Measurements from ENCODE around the gene DOC2B. TPM values are rescaled to one million over a fixed set of nuclear protein-coding genes. Genes with fewer than 3 reads are reported as not detected.

The DOC2B gene
- total and polyA plus RNA-seq, 9 of the 15 experiments (the other 6 are each of a cell fraction or from before 2014, with no cell fraction given) = 0.02 TPM; not detected in 8

DNA sequence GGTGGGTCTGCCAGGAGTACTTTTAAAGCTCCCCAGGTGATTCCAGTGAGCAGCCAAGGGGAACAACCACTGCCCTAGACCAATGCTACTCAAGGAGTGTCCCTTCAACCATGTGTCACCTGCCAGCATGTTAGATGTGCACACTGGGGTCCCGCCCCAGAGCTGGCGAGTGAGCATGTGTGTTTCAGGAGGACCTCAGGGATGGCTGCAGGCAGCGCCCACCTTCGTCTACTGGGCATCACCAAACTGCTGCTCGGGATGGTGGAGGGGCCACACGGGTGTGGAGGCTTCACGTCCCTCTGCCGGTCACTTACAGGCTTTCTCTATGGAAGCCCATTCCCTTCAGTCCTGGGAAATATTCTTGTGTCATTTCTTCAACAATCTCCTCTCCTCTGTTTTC, 29.0 kb upstream of the DOC2B start:
- H3K4me3 ChIP-seq = no peak overlapping the region
- no peaks in the 10 kb centered on the region; the same call in 1 of the 2 replicates for H3K9me3 ChIP-seq (replicated peaks; ENCODE audit: control insufficient read depth, insufficient read depth, low read depth, low read length)
- CTCF ChIA-PET (ENCODE audit: low intra/inter-chr PET ratio) = no interaction called here
- H3K79me2 ChIP-seq (ENCODE audit: control insufficient read depth, insufficient read depth, low read length) = no peaks in the 10 kb centered on the region
- in situ Hi-C loops (cut with MboI) (no loop called here), intact Hi-C loops (cut with micrococcal nuclease) (no loop called here)
- no peak overlapping the region for H3K9ac ChIP-seq (ENCODE audit: insufficient read depth in 1 of 2, low read depth in 2 of 2, low read length in 2 of 2)
- POLR2A ChIA-PET = interaction anchor here (1.3 kb wide), 1 partner anchor 10 kb away, joined by 4 read pairs; no protein-coding TSS in a partner anchor
- H3K27me3 ChIP-seq (ENCODE audit: control insufficient read depth in 2 of 2, insufficient read depth in 2 of 2, low read length in 2 of 2) = peaks cover 3 to 32% of the 10 kb centered on the region in 2 experiments; a peak in 3 of 5 replicates
- WGBS (ENCODE audit: insufficient coverage, low coverage, missing lambda C conversion rate) = 0% methylated on average over 8 of the region's 8 CpGs
- no peaks in the 10 kb centered on the region for H3K9me1 ChIP-seq (ENCODE audit: control insufficient read depth, insufficient read depth, low read length)
- ATAC-seq (no peak), FAIRE-seq (no peak), DNase-seq (ENCODE audit: extremely low read depth in 1 of 4, low spot score in 3 of 4) (no peak)
- H3K4me2 ChIP-seq (ENCODE audit: insufficient read depth, low read length) = no peak overlapping the region
- no TSS peak for BruUV-seq (replicated peaks)
- no peak overlapping the region for H2AFZ ChIP-seq (ENCODE audit: low read depth, low read length)
- no peaks in the 10 kb centered on the region for H3K36me3 ChIP-seq (ENCODE audit: control insufficient read depth, insufficient read depth, low read length)
- peaks cover 0 to 4% of the 10 kb centered on the region in 2 experiments; a peak in 2 of 5 replicates for H3K4me1 ChIP-seq (replicated peaks in 1 of 2; ENCODE audit: control insufficient read depth in 2 of 2, insufficient read depth in 2 of 2, low read length in 2 of 2)
- H3K27ac ChIP-seq (ENCODE audit: extremely low read depth, low read depth, low read length) = no peak overlapping the region
- no peaks in the 10 kb centered on the region for H4K20me1 ChIP-seq (replicated peaks; ENCODE audit: control insufficient read depth, insufficient read depth, low read length)
- TF ChIP-seq C11orf30 (IDR thresholded peaks at IDR 0.05; ENCODE audit: low read depth) (no peak), ZBTB2 (IDR thresholded peaks at IDR 0.05) (no peak), MTA2 (IDR thresholded peaks at IDR 0.05; ENCODE audit: low read depth) (no peak), HOXB6 (CRISPR knock-in tag; IDR thresholded peaks at IDR 0.05; ENCODE audit: borderline replicate concordance) (no peak), ETV1 (tag; conservative IDR thresholded peaks at IDR 0.05; ENCODE audit: low read depth) (no peak), ZNF644 (tag; IDR thresholded peaks at IDR 0.05; ENCODE audit: low read depth) (no peak), ZNF324 (CRISPR knock-in tag; IDR thresholded peaks at IDR 0.05) (no peak), TAF15 (IDR thresholded peaks at IDR 0.05; ENCODE audit: low read depth, low read length) (no peak), EZH2 (IDR thresholded peaks at IDR 0.05; ENCODE audit: borderline replicate concordance, low read depth, low read length) (no peak), TCF15 (CRISPR knock-in tag; IDR thresholded peaks at IDR 0.05) (no peak), CBX8 (IDR thresholded peaks at IDR 0.05; ENCODE audit: borderline replicate concordance, extremely low read depth, low read depth, low read length, poor library complexity, severe bottlenecking) (no peak), MLX (CRISPR knock-in tag; conservative IDR thresholded peaks at IDR 0.05) (no peak), ZSCAN29 (IDR thresholded peaks at IDR 0.05) (no peak), ZNF232 (CRISPR knock-in tag; IDR thresholded peaks at IDR 0.05) (no peak)
- TF ChIP-seq, protein P1, sequence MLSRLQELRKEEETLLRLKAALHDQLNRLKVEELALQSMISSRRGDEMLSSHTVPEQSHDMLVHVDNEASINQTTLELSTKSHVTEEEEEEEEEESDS (CRISPR knock-in tag; IDR thresholded peaks at IDR 0.05) = no peak
- TF ChIP-seq, protein P2, sequence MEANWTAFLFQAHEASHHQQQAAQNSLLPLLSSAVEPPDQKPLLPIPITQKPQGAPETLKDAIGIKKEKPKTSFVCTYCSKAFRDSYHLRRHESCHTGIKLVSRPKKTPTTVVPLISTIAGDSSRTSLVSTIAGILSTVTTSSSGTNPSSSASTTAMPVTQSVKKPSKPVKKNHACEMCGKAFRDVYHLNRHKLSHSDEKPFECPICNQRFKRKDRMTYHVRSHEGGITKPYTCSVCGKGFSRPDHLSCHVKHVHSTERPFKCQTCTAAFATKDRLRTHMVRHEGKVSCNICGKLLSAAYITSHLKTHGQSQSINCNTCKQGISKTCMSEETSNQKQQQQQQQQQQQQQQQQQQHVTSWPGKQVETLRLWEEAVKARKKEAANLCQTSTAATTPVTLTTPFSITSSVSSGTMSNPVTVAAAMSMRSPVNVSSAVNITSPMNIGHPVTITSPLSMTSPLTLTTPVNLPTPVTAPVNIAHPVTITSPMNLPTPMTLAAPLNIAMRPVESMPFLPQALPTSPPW (CRISPR knock-in tag; IDR thresholded peaks at IDR 0.05) = no peak
- TF ChIP-seq, protein P3, sequence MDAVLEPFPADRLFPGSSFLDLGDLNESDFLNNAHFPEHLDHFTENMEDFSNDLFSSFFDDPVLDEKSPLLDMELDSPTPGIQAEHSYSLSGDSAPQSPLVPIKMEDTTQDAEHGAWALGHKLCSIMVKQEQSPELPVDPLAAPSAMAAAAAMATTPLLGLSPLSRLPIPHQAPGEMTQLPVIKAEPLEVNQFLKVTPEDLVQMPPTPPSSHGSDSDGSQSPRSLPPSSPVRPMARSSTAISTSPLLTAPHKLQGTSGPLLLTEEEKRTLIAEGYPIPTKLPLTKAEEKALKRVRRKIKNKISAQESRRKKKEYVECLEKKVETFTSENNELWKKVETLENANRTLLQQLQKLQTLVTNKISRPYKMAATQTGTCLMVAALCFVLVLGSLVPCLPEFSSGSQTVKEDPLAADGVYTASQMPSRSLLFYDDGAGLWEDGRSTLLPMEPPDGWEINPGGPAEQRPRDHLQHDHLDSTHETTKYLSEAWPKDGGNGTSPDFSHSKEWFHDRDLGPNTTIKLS (IDR thresholded peaks at IDR 0.05; ENCODE audit: borderline replicate concordance, low read depth) = no peak
